AG04450 (cell line): ENCODE measurements around the gene LTBP4. TPM values are rescaled to one million over a fixed set of nuclear protein-coding genes. Genes with fewer than 3 reads are reported as not detected.

Experiments
- CTCF ChIA-PET: fragments of 300-600, 350-600 bp; formaldehyde crosslinking; extraction: SDS; loops from one replicate; lab custom pipeline; 2022; ENCODE audit warnings: antibody characterized with exemption, inconsistent platforms; lab: Charles Lee
- POLR2A ChIA-PET: fragments of 350-600 bp; formaldehyde crosslinking; extraction: SDS; loops from one replicate; lab custom pipeline; 2021; ENCODE audit warnings: antibody characterized with exemption, inconsistent platforms; lab: Yijun Ruan, JAX
- DNase-seq: peaks from one replicate; pipeline ENCODE4 v3.0.0-alpha.2; 2011; ENCODE audit warnings: low read depth, low spot score
- H3K27ac ChIP-seq: one replicate; pipeline ENCODE4 v1.5.1; 2012; ENCODE audit warnings: low read depth, low read length, control low read depth
- H3K27me3 ChIP-seq: one replicate; pipeline ENCODE4 v1.6.0; 2012; ENCODE audit warnings: low read length; ENCODE audit not compliant: control insufficient read depth, insufficient read depth
- H3K4me3 ChIP-seq: 2 replicates; pipeline ENCODE4 v1.5.1; 2011; ENCODE audit warnings: mild to moderate bottlenecking, low read depth, low read length, control low read depth
- H3K9me3 ChIP-seq: 2 replicates; pipeline ENCODE4 v1.5.1; 2012; ENCODE audit warnings: low read length; ENCODE audit not compliant: control insufficient read depth, insufficient read depth
- polyA plus RNA-seq: library from polyadenylated mRNA; depleted of rRNA; stranded (reverse); fragments of >200 nt; gene quantifications from 2 replicates; pipeline ENCODE4 v1.2.3, GENCODE V29; 2011
- TF ChIP-seq, protein P1 (sequence below): IDR thresholded peaks from 2 replicates; pipeline ENCODE4 v1.5.1; 2011; ENCODE audit warnings: low read depth, low read length, control low read depth, inconsistent platforms

Gene LTBP4
- polyA plus RNA-seq, 1 experiment: 41.3 TPM

DNA sequence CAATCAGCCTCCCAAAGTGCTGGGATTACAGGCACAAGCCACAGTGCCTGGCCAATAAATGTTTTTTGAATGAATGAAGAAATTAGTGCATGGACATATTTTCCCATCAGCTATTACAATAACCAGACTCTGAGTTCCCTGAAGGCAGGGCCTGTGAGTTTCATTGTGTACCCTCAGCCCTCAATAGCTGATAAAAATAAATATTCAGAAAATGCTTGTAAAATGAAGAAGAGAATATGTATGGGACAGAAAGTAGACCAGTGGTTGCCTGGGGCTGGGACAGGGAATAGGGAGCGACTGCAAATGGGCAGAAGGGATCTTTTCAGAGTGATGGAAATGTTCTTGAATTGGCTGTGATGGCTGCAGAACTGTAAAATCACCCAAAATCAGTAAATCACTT is 60.4 kb downstream of the LTBP4 start:
- Histone ChIP-seq H3K9me3 (no peaks in the 10 kb centered on the region), H3K4me3 (no peak overlapping the region), H3K27ac (no peak overlapping the region), H3K27me3 (no peaks in the 10 kb centered on the region)
- CTCF ChIA-PET: interaction anchor here (0.6 to 2.9 kb wide), 8 partner anchors 8 to 483 kb away, joined by 3 to 22 read pairs (median 12); no protein-coding TSS in a partner anchor
- TF ChIP-seq, protein P1, sequence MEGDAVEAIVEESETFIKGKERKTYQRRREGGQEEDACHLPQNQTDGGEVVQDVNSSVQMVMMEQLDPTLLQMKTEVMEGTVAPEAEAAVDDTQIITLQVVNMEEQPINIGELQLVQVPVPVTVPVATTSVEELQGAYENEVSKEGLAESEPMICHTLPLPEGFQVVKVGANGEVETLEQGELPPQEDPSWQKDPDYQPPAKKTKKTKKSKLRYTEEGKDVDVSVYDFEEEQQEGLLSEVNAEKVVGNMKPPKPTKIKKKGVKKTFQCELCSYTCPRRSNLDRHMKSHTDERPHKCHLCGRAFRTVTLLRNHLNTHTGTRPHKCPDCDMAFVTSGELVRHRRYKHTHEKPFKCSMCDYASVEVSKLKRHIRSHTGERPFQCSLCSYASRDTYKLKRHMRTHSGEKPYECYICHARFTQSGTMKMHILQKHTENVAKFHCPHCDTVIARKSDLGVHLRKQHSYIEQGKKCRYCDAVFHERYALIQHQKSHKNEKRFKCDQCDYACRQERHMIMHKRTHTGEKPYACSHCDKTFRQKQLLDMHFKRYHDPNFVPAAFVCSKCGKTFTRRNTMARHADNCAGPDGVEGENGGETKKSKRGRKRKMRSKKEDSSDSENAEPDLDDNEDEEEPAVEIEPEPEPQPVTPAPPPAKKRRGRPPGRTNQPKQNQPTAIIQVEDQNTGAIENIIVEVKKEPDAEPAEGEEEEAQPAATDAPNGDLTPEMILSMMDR: no peak
- POLR2A ChIA-PET: interaction anchor here (2.3 kb wide), 1 partner anchor 16 kb away, joined by 38 read pairs; no protein-coding TSS in a partner anchor
- no peak for DNase-seq

- H3K4me3 ChIP-seq: peak overlapping the region; percentile 61
- H3K9me3 ChIP-seq: no peaks in the 10 kb centered on the region; the same call in 1 of the 2 replicates
- POLR2A ChIA-PET: interaction anchor here (0.5 to 2.3 kb wide), 21 partner anchors 9 to 1225 kb away, joined by 3 to 38 read pairs (median 5); partner anchors contain the start of genes ACTMAP, COQ8B, EGLN2 and ITPKC
- no peaks in the 10 kb centered on the region for H3K27me3 ChIP-seq
- peak; percentile 79 for DNase-seq
- H3K27ac ChIP-seq: peak overlapping the region; percentile 91
- TF ChIP-seq, protein P1: peak; percentile 86; the same call in 1 of the 2 replicates
- CTCF ChIA-PET: interaction anchor here (0.6 to 2.9 kb wide), 19 partner anchors 10 to 482 kb away, joined by 3 to 15 read pairs (median 4); partner anchors contain the start of genes ACTMAP and EGLN2
Observed at GRCh38 chr19:40662925-40663694, 61.9 kb downstream of the LTBP4 start.

DNA sequence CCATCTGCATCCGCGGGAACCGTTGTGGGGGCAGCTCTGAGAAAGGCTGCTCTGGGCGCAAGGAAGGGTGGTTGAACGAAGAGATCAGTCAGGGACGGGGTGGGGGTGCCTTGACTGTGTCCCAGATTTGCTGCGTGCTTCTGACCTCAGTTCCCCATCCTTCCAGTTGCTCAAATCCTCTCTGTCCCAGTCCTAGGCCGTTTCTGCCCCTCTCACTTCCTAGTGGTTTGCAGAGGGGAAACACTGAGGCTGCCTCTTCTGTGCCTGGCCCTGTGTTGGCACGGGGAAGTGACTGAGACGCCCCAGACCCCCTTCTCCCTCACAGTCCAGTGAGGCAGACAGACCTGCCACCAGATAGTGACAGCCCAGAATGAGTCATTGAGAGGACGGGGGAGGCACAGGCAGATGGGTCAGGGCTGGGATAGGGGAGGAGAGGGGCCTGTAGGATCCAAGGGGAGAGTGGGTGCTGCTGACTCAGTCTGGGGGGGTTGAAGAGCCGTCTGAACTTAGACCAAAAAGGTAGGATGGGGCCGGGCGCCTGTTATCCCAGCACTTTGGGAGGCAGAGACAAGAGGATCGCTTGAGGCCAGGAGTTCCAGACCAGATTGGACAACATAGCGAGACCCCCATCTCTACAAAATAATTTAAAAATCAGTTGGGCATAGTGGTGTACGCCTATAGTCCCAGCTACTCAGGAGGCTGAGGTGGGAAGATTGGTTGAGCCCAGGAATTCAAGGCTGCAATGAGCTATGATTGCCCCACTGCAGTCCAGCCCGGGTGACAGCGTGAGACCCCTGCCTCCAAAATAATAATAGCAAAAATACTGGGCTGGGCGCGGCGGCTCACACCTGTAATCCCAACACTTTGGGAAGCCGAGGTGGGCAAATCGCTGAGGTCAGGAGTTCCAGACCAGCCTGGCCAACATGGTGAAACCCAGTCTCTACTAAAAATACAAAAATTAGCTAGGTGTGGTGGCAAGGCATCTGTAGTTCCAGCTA is 62.8 kb downstream of the LTBP4 start:
- peak overlapping the region; percentile 61 for H3K4me3 ChIP-seq
- no peak for DNase-seq
- POLR2A ChIA-PET: interaction anchor here (0.5 to 2.3 kb wide), 18 partner anchors 9 to 1225 kb away, joined by 3 to 38 read pairs (median 5); partner anchors contain the start of genes ACTMAP, COQ8B, EGLN2 and ITPKC
- H3K27ac ChIP-seq: peak overlapping the region; percentile 91
- H3K9me3 ChIP-seq: no peaks in the 10 kb centered on the region; the same call in 1 of the 2 replicates
- TF ChIP-seq, protein P1: no peak
- CTCF ChIA-PET: interaction anchor here (0.6 to 2.9 kb wide), 20 partner anchors 10 to 481 kb away, joined by 3 to 15 read pairs (median 4); partner anchors contain the start of genes ACTMAP and EGLN2
- H3K27me3 ChIP-seq: no peaks in the 10 kb centered on the region

DNA sequence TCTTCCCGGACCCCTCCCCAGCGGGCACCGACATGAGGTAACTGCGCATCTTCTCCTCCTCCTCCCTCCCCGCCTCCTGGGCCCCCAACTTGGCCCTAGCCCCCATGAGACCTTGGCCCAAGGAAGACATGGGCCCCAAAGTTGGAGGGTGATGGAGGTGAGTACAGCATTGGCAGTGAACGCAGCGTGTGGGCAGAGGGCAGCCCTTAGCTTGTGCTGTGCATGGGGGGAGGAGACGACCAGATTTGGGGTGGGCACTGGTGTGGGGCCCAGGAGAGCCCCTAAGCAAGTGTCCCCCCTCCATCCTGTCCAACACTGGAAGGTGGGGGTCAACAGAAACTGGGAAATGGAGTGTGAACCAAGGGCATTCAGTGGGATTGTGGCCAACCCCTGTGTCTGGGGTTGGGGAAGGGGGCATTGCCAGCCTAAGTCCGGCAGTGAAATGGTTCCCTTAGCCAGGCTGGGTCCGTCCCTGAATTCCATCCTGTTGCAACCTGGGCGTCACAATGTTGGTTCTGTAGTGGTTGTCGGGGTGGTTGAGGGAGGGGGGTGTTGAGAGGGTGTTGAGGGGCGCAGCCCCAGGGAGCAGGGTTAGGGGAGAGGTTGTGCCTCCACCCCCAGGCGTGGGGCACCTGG is 65.8 kb downstream of the LTBP4 start:
- CTCF ChIA-PET: no interaction called here
- no peak overlapping the region for H3K4me3 ChIP-seq
- no peaks in the 10 kb centered on the region for H3K27me3 ChIP-seq
- TF ChIP-seq, protein P1: no peak
- POLR2A ChIA-PET: no interaction called here
- H3K27ac ChIP-seq: peak overlapping the region; percentile 31
- H3K9me3 ChIP-seq: peaks cover 15% of the 10 kb centered on the region
- no peak for DNase-seq
